ENCODE measurements around the gene LST1.

LST1 gene

DNA sequence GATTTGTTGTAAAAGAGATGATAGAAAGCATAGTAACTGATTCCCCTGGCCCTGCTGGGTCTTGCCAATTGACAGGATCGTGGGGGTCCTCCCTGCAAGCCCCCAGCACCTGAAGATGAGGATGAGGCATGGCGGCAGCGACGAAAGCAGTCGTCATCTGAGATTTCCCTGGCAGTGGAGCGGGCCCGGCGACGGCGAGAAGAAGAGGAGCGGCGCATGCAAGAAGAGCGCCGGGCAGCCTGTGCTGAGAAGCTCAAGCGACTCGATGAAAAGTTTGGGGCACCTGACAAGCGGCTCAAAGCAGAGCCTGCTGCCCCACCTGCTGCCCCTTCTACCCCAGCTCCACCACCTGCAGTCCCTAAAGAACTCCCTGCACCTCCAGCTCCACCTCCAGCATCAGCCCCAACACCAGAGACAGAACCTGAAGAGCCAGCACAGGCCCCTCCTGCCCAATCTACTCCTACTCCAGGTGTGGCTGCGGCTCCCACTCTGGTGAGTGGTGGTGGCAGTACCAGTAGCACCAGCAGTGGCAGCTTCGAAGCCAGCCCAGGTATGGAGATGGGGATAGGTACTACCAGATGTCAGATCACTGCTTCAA is 41.7 kb downstream of the LST1 start:
- no peak overlapping the region for H3K27ac ChIP-seq
- TF ChIP-seq, protein P1, sequence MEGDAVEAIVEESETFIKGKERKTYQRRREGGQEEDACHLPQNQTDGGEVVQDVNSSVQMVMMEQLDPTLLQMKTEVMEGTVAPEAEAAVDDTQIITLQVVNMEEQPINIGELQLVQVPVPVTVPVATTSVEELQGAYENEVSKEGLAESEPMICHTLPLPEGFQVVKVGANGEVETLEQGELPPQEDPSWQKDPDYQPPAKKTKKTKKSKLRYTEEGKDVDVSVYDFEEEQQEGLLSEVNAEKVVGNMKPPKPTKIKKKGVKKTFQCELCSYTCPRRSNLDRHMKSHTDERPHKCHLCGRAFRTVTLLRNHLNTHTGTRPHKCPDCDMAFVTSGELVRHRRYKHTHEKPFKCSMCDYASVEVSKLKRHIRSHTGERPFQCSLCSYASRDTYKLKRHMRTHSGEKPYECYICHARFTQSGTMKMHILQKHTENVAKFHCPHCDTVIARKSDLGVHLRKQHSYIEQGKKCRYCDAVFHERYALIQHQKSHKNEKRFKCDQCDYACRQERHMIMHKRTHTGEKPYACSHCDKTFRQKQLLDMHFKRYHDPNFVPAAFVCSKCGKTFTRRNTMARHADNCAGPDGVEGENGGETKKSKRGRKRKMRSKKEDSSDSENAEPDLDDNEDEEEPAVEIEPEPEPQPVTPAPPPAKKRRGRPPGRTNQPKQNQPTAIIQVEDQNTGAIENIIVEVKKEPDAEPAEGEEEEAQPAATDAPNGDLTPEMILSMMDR (conservative IDR thresholded peaks at IDR 0.05), result no peak

DNA sequence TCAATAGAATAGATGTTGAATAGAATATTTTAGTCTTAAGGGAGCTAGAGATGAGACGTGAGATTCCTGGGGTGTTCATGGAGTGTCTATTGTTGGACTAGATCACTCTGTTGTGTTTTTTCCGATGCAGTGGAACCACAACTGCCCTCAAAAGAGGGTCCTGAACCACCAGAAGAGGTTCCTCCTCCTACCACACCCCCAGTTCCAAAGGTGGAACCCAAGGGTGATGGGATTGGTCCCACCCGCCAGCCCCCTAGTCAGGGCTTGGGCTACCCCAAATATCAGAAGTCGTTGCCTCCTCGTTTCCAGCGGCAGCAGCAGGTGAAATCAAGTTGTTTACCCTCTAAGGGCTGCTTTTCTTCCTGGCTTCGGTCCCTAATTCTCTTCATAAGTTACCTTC is 42.9 kb downstream of the LST1 start:
- TF ChIP-seq, protein P1 (conservative IDR thresholded peaks at IDR 0.05), result no peak
- H3K27ac ChIP-seq, result no peak overlapping the region

DNA sequence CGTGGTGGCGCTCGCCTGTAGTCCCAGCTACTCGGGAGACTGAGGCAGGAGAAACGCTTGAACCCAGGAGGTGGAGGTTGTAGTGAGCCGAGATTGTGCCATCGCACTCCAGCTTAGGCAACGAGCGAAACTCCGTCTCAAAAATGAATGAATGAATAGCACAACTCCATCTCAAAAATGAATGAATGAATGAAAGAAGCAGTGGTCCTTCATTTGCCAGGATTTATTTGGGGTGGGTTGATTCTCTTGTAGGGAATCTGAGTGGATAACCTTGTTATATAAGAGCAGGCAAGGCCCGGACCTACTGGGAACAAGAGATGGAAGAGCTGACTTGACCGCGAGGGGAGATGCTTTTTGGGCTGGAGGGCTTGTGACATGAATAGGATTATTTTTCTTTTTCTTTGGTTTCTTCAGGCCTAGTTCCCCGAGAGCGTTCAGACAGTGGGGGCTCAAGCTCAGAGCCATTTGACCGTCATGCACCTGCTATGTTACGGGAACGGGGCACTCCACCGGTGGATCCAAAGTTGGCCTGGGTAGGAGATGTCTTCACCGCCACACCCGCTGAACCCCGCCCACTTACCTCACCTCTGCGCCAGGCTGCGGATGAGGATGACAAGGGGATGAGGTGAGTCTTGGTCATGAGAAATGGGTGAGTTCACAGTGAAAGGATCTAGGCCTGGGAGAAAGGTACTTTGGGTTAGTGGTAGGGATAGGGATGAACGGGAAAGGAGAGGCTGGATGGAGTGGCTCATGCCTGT is 44.3 kb downstream of the LST1 start:
- no peak overlapping the region for H3K27ac ChIP-seq
- TF ChIP-seq, protein P1 (conservative IDR thresholded peaks at IDR 0.05), result no peak

DNA sequence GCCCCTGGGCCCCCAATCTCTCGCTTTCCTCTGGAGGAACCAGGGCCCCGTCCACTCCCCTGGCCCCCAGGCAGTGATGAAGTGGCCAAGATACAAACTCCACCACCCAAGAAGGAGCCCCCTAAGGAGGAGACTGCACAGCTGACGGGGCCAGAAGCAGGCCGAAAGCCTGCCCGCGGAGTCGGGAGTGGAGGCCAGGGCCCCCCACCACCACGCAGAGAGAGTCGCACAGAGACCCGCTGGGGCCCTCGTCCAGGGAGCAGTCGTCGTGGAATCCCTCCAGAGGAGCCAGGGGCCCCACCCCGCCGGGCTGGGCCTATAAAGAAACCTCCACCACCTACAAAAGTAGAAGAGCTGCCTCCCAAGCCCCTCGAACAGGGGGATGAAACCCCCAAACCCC is 45.1 kb downstream of the LST1 start:
- TF ChIP-seq, protein P1 (conservative IDR thresholded peaks at IDR 0.05), result no peak
- no peak overlapping the region for H3K27ac ChIP-seq

DNA sequence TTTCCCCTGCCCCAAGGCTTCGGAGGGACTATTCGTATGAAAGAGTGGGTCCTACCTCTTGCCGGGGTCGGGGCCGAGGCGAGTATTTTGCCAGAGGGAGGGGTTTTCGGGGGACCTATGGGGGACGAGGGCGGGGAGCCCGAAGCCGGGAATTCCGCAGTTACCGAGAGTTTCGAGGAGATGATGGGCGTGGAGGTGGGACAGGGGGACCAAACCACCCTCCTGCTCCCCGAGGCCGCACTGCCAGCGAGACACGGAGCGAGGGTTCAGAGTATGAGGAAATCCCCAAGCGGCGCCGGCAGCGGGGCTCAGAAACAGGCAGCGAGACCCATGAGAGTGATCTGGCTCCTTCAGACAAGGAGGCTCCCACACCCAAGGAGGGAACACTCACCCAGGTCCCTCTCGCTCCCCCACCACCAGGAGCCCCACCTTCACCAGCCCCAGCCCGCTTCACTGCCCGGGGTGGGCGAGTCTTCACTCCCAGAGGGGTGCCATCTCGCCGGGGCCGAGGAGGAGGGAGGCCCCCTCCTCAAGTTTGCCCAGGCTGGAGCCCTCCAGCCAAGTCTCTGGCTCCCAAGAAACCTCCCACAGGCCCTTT is 45.7 kb downstream of the LST1 start:
- no peak overlapping the region for H3K27ac ChIP-seq

DNA sequence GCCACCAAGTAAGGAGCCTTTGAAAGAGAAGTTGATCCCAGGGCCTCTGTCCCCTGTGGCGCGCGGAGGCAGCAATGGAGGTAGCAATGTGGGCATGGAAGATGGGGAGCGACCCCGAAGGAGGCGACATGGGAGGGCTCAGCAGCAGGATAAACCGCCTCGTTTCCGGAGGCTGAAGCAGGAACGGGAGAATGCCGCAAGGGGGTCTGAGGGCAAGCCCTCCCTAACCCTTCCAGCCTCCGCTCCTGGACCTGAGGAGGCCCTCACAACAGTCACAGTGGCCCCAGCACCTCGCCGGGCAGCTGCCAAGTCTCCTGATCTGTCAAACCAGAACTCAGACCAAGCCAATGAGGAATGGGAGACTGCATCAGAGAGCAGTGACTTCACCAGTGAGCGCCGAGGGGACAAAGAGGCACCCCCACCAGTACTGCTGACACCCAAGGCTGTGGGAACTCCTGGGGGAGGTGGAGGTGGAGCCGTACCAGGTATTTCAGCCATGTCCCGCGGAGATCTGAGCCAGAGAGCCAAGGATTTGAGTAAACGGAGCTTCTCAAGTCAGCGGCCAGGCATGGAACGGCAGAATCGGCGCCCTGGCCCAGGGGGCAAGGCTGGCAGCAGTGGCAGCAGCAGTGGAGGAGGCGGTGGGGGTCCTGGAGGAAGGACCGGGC is 46.3 kb downstream of the LST1 start:
- TF ChIP-seq, protein P1 (conservative IDR thresholded peaks at IDR 0.05), result no peak
- peak overlapping the region; percentile 33 for H3K27ac ChIP-seq

More for the DNA sequence above, 45.7 kb downstream of the LST1 start:
- TF ChIP-seq, protein P1 (conservative IDR thresholded peaks at IDR 0.05), result no peak

DNA sequence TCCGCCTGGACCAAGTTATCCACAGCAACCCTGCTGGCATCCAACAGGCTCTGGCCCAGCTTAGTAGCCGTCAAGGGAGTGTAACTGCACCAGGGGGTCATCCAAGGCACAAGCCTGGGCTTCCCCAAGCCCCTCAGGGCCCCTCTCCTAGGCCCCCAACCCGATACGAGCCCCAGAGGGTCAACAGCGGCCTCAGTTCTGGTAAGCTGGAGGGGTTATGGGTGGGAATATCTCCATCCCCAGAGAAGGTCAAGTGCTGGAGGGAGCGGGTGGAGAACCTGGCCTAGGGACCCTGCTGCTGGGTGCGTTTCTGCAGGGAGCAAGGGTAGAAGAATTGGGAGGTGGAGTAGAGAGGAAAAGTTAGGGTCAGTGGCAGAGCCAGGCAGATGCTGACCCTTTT is 47.4 kb downstream of the LST1 start:
- TF ChIP-seq, protein P1 (conservative IDR thresholded peaks at IDR 0.05), result no peak
- peak overlapping the region; percentile 33; the same call in 1 of the 2 replicates for H3K27ac ChIP-seq
